ENCODE data around the gene ACSF3.

ACSF3 gene

GRCh38 chr16:89134269-89134668 is 40.6 kb downstream of the ACSF3 start:
- no peak for DNase-seq

- DNase-seq, result no peak
These were observed 41.5 kb downstream of the ACSF3 start for GRCh38 chr16:89135166-89135565.

- DNase-seq, result no peak
These were observed 42.5 kb downstream of the ACSF3 start for GRCh38 chr16:89135971-89136765.

GRCh38 chr16:89136931-89137330 is 43.3 kb downstream of the ACSF3 start:
- DNase-seq, result no peak

GRCh38 chr16:89137666-89138512 is 44.2 kb downstream of the ACSF3 start:
- DNase-seq, result no peak

- no peak for DNase-seq
These were observed 44.8 kb downstream of the ACSF3 start for GRCh38 chr16:89138513-89138795.

- no peak for DNase-seq
These were observed 45.3 kb downstream of the ACSF3 start for GRCh38 chr16:89138843-89139520.

GRCh38 chr16:89139907-89140361 is 46.3 kb downstream of the ACSF3 start:
- DNase-seq, result no peak

GRCh38 chr16:89140401-89140800 is 46.7 kb downstream of the ACSF3 start:
- DNase-seq, result no peak

GRCh38 chr16:89140981-89141883 is 47.6 kb downstream of the ACSF3 start:
- no peak for DNase-seq

GRCh38 chr16:89141884-89142267 is 48.2 kb downstream of the ACSF3 start:
- no peak for DNase-seq

- peak in 2 of 3 donors; percentile 36 for DNase-seq
These were observed 49.0 kb downstream of the ACSF3 start for GRCh38 chr16:89142474-89143195.

GRCh38 chr16:89143201-89143741 is 49.6 kb downstream of the ACSF3 start:
- DNase-seq, result no peak

GRCh38 chr16:89143911-89144675 is 50.4 kb downstream of the ACSF3 start:
- DNase-seq, result no peak

GRCh38 chr16:89144681-89145080 is 51.0 kb downstream of the ACSF3 start:
- DNase-seq, result no peak

GRCh38 chr16:89145406-89146161 is 51.9 kb downstream of the ACSF3 start:
- no peak for DNase-seq

- DNase-seq, result no peak
These were observed 52.8 kb downstream of the ACSF3 start for GRCh38 chr16:89146211-89147005.

GRCh38 chr16:89147085-89147817 is 53.6 kb downstream of the ACSF3 start:
- DNase-seq, result no peak

Measured in suppressor macrophage treated with lipopolysaccharide for 1 hour (primary cell).